ENCODE measurements around the gene SFT2D1.

GRCh38 chr6:166300357-166300987 is 41.9 kb downstream of the SFT2D1 start:
- no peak for TF ChIP-seq CTCF (IDR thresholded peaks at IDR 0.05)
- no peak for TF ChIP-seq POLR2A (IDR thresholded peaks at IDR 0.05)
